AG04450 (cell line): ENCODE data around the gene NAA15. TPM values are rescaled to one million over a fixed set of nuclear protein-coding genes. Genes with fewer than 3 reads are reported as not detected.
"Not testable (repeated sequence)": the region's sequence is repeated elsewhere in the genome, so short reads cannot be mapped to it uniquely, and the experiment has no call there.

Experiments used
- CTCF ChIA-PET: fragments of 300-600, 350-600 bp; formaldehyde crosslinking; extraction: SDS; loops from one replicate; lab custom pipeline; 2022; ENCODE audit warnings: antibody characterized with exemption, inconsistent platforms; lab: Charles Lee
- POLR2A ChIA-PET: fragments of 350-600 bp; formaldehyde crosslinking; extraction: SDS; loops from one replicate; lab custom pipeline; 2021; ENCODE audit warnings: antibody characterized with exemption, inconsistent platforms; lab: Yijun Ruan, JAX
- DNase-seq: peaks from one replicate; pipeline ENCODE4 v3.0.0-alpha.2; 2011; ENCODE audit warnings: low read depth, low spot score
- H3K27ac ChIP-seq: one replicate; pipeline ENCODE4 v1.5.1; 2012; ENCODE audit warnings: low read depth, low read length, control low read depth
- H3K27me3 ChIP-seq: one replicate; pipeline ENCODE4 v1.6.0; 2012; ENCODE audit warnings: low read length; ENCODE audit not compliant: control insufficient read depth, insufficient read depth
- H3K4me3 ChIP-seq: 2 replicates; pipeline ENCODE4 v1.5.1; 2011; ENCODE audit warnings: mild to moderate bottlenecking, low read depth, low read length, control low read depth
- H3K9me3 ChIP-seq: 2 replicates; pipeline ENCODE4 v1.5.1; 2012; ENCODE audit warnings: low read length; ENCODE audit not compliant: control insufficient read depth, insufficient read depth
- polyA plus RNA-seq: library from polyadenylated mRNA; depleted of rRNA; stranded (reverse); fragments of >200 nt; gene quantifications from 2 replicates; pipeline ENCODE4 v1.2.3, GENCODE V29; 2011
- TF ChIP-seq, protein P1 (sequence below): IDR thresholded peaks from 2 replicates; pipeline ENCODE4 v1.5.1; 2011; ENCODE audit warnings: low read depth, low read length, control low read depth, inconsistent platforms

Gene NAA15
- polyA plus RNA-seq, 1 experiment, result 30.2 TPM

DNA sequence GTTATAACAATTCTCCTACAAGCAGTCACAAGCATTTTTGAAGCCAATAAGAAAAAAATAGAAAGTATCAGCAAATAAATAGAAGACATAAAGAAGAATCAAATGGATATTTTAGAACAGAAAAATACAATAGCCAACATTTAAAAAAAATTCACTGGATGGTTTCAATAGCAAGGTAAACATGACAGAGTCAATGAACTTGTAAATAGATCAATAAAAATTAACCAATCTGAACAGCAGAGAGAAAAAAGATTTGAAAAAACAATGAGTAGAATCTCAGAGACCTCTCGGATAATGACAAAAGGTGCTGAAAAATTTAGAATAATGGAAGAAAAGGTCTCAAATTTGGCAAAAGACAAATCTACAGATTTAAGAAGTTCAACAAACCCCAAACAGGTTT, 119.3 kb downstream of the NAA15 start:
- no peak overlapping the region for H3K4me3 ChIP-seq
- DNase-seq, result no peak
- ChIA-PET POLR2A (no interaction called here), CTCF (interaction anchor here (0.7 kb wide), 1 partner anchor 29 kb away, joined by 3 read pairs; no protein-coding TSS in a partner anchor)
- no peaks in the 10 kb centered on the region for H3K9me3 ChIP-seq
- no peak overlapping the region for H3K27ac ChIP-seq
- TF ChIP-seq, protein P1, sequence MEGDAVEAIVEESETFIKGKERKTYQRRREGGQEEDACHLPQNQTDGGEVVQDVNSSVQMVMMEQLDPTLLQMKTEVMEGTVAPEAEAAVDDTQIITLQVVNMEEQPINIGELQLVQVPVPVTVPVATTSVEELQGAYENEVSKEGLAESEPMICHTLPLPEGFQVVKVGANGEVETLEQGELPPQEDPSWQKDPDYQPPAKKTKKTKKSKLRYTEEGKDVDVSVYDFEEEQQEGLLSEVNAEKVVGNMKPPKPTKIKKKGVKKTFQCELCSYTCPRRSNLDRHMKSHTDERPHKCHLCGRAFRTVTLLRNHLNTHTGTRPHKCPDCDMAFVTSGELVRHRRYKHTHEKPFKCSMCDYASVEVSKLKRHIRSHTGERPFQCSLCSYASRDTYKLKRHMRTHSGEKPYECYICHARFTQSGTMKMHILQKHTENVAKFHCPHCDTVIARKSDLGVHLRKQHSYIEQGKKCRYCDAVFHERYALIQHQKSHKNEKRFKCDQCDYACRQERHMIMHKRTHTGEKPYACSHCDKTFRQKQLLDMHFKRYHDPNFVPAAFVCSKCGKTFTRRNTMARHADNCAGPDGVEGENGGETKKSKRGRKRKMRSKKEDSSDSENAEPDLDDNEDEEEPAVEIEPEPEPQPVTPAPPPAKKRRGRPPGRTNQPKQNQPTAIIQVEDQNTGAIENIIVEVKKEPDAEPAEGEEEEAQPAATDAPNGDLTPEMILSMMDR, result no peak
- no peaks in the 10 kb centered on the region for H3K27me3 ChIP-seq

GRCh38 chr4:139436122-139436521, 134.8 kb downstream of the NAA15 start:
- TF ChIP-seq, protein P1, result no peak
- Histone ChIP-seq H3K27me3 (no peaks in the 10 kb centered on the region), H3K9me3 (peaks cover 7% of the 10 kb centered on the region; the same call in 1 of the 2 replicates), H3K4me3 (no peak overlapping the region), H3K27ac (no peak overlapping the region)
- DNase-seq, result no peak
- CTCF ChIA-PET, result interaction anchor here (0.9 to 1.3 kb wide), 2 partner anchors 20 to 94 kb away, joined by 4 to 6 read pairs; no protein-coding TSS in a partner anchor
- POLR2A ChIA-PET, result interaction anchor here (0.7 kb wide), 1 partner anchor 18 kb away, joined by 6 read pairs; no protein-coding TSS in a partner anchor

DNA sequence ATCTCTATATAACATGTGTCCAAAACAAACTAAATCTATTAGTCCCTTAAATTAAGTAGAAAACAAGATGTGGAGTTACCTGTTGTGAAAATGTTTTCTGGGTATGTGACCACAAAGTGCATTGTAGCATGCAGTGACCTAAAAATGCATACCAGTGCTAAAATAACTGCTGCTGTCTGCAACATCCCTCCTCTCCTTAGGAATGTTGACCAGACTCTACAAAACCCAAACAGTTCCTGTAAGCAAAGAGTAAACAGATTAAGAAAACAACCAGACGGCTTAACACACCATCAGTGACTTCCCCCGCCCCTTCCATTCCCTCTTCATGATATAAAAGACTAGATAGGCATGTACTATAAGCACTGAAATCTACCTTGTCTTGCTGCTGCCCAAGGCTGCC, 136.8 kb downstream of the NAA15 start:
- TF ChIP-seq, protein P1, result no peak
- no peaks in the 10 kb centered on the region for H3K27me3 ChIP-seq
- no peak overlapping the region for H3K4me3 ChIP-seq
- ChIA-PET CTCF (no interaction called here), POLR2A (no interaction called here)
- no peak overlapping the region for H3K27ac ChIP-seq
- no peak for DNase-seq
- peaks cover 7% of the 10 kb centered on the region; the same call in 1 of the 2 replicates for H3K9me3 ChIP-seq

- H3K27ac ChIP-seq, result no peak overlapping the region
- ChIA-PET POLR2A (no interaction called here), CTCF (no interaction called here)
- H3K27me3 ChIP-seq, result no peaks in the 10 kb centered on the region
- TF ChIP-seq, protein P1, result no peak
- H3K4me3 ChIP-seq, result no peak overlapping the region
- peaks cover 7% of the 10 kb centered on the region; the same call in 1 of the 2 replicates for H3K9me3 ChIP-seq
- DNase-seq, result no peak
Observed at GRCh38 chr4:139441029-139441428, 139.7 kb downstream of the NAA15 start.

DNA sequence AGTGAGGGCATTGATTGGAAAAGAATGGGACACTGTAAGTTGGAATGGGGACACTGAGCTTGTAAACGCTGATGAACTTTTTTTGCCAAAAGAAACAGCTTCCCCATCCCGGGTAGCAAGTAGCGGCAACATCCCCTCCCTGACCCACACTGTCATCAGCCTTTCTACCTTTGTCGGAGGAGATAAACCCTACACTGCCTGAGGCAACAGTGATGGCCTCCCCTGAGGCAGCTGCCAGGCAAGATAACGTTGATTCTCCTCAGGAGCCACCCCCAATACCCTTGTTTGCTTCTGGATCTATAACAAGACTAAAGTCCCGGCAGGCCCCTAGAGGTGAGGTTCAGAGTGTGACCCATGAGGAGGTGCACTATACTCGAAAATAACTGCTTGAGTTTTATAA, 142.4 kb downstream of the NAA15 start:
- no peak for DNase-seq
- CTCF ChIA-PET, result no interaction called here
- TF ChIP-seq, protein P1, result no peak
- H3K9me3 ChIP-seq, result peaks cover 3% of the 10 kb centered on the region; the same call in 1 of the 2 replicates
- no peaks in the 10 kb centered on the region for H3K27me3 ChIP-seq
- H3K27ac ChIP-seq, result no peak overlapping the region
- POLR2A ChIA-PET, result no interaction called here
- H3K4me3 ChIP-seq, result no peak overlapping the region

DNA sequence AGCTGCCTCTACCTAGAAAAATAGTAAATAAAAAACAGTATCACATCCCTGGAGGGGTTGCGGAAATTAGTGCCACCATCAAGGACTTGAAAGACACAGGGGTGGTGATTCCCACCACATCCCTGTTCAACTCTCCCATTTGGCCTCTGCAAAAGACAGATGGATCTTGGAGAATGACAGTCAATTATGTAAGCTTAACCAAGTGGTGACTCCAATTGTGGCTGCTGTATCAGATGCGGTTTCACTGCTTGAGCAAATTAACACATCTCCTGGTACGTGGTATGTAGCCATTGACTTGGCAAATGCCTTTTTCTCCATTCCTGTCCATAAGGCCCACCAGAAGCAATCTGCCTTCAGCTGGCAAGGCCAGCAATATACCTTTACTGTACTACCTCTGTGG, 143.6 kb downstream of the NAA15 start:
- CTCF ChIA-PET, H3K4me3 ChIP-seq, DNase-seq, H3K9me3 ChIP-seq, H3K27me3 ChIP-seq, POLR2A ChIA-PET, H3K27ac ChIP-seq: not testable (repeated sequence)

GRCh38 chr4:139447078-139447477, 145.8 kb downstream of the NAA15 start:
- POLR2A ChIA-PET, DNase-seq, H3K27me3 ChIP-seq, H3K9me3 ChIP-seq, CTCF ChIA-PET, H3K4me3 ChIP-seq, H3K27ac ChIP-seq: not testable (repeated sequence)
